ENCODE results near the gene VIPR2.

The VIPR2 gene

GRCh38 chr7:159144758-159145489 lies at the start of gene VIPR2:
Gene VIPR2 (minus strand): TSS chr7:159144867. CDS start chr7:159144771, 96 bp downstream.
- H3K27ac ChIP-seq: no peak within 1 kb of the TSS
- no peaks in the 10 kb centered on the region for H4K20me1 ChIP-seq (ENCODE audit: insufficient read depth)
- no peak within 1 kb of the TSS for H3K4me3 ChIP-seq (IDR thresholded peaks at IDR 0.05; ENCODE audit: insufficient read depth, low read depth, low read length)
- no peak within 1 kb of the TSS for H2AFZ ChIP-seq (ENCODE audit: low read depth)
- no peak for TF ChIP-seq CTCF (conservative IDR thresholded peaks at IDR 0.05; ENCODE audit: low read depth, low read length)
- no peaks in the 10 kb centered on the region for H3K4me1 ChIP-seq (ENCODE audit: low read depth, poor library complexity, severe bottlenecking)
- no peak within 1 kb of the TSS for H3K4me2 ChIP-seq
- H3K9ac ChIP-seq: no peak within 1 kb of the TSS
- H3K36me3 ChIP-seq (ENCODE audit: insufficient read depth): no peaks in the 10 kb centered on the region
- H3K27me3 ChIP-seq (ENCODE audit: insufficient read depth, low read depth): no peaks in the 10 kb centered on the region
- H3K79me2 ChIP-seq (ENCODE audit: insufficient read depth, low read depth): no peaks in the 10 kb centered on the region

- Histone ChIP-seq H3K36me3 (ENCODE audit: insufficient read depth) (no peaks in the 10 kb centered on the region), H3K27me3 (ENCODE audit: insufficient read depth, low read depth) (no peaks in the 10 kb centered on the region), H4K20me1 (ENCODE audit: insufficient read depth) (no peaks in the 10 kb centered on the region), H3K27ac (no peak overlapping the region), H2AFZ (ENCODE audit: low read depth) (no peak overlapping the region; the same call in 1 of the 2 replicates), H3K79me2 (ENCODE audit: insufficient read depth, low read depth) (no peaks in the 10 kb centered on the region), H3K4me3 (IDR thresholded peaks at IDR 0.05; ENCODE audit: insufficient read depth, low read depth, low read length) (no peak overlapping the region), H3K4me1 (ENCODE audit: low read depth, poor library complexity, severe bottlenecking) (peaks cover 17% of the 10 kb centered on the region), H3K9ac (no peak overlapping the region), H3K4me2 (no peak overlapping the region)
- no peak for TF ChIP-seq CTCF (conservative IDR thresholded peaks at IDR 0.05; ENCODE audit: low read depth, low read length)
These were observed 49.0 kb upstream of the VIPR2 start for GRCh38 chr7:159193543-159194090.

GRCh38 chr7:159192725-159193453 lies 48.2 kb upstream of the VIPR2 start:
- no peak overlapping the region for H3K4me2 ChIP-seq
- TF ChIP-seq CTCF (conservative IDR thresholded peaks at IDR 0.05; ENCODE audit: low read depth, low read length): no peak
- H3K4me1 ChIP-seq (ENCODE audit: low read depth, poor library complexity, severe bottlenecking): peaks cover 17% of the 10 kb centered on the region
- H2AFZ ChIP-seq (ENCODE audit: low read depth): no peak overlapping the region; the same call in 1 of the 2 replicates
- H4K20me1 ChIP-seq (ENCODE audit: insufficient read depth): no peaks in the 10 kb centered on the region
- no peak overlapping the region for H3K4me3 ChIP-seq (IDR thresholded peaks at IDR 0.05; ENCODE audit: insufficient read depth, low read depth, low read length)
- H3K27ac ChIP-seq: no peak overlapping the region
- no peaks in the 10 kb centered on the region for H3K79me2 ChIP-seq (ENCODE audit: insufficient read depth, low read depth)
- H3K27me3 ChIP-seq (ENCODE audit: insufficient read depth, low read depth): no peaks in the 10 kb centered on the region
- H3K9ac ChIP-seq: no peak overlapping the region
- H3K36me3 ChIP-seq (ENCODE audit: insufficient read depth): no peaks in the 10 kb centered on the region

- Histone ChIP-seq H3K4me1 (ENCODE audit: low read depth, poor library complexity, severe bottlenecking) (peaks cover 17% of the 10 kb centered on the region), H3K4me3 (IDR thresholded peaks at IDR 0.05; ENCODE audit: insufficient read depth, low read depth, low read length) (no peak overlapping the region), H3K36me3 (ENCODE audit: insufficient read depth) (no peaks in the 10 kb centered on the region), H3K4me2 (no peak overlapping the region), H3K9ac (no peak overlapping the region), H4K20me1 (ENCODE audit: insufficient read depth) (no peaks in the 10 kb centered on the region), H3K27me3 (ENCODE audit: insufficient read depth, low read depth) (no peaks in the 10 kb centered on the region), H2AFZ (ENCODE audit: low read depth) (no peak overlapping the region), H3K27ac (no peak overlapping the region), H3K79me2 (ENCODE audit: insufficient read depth, low read depth) (no peaks in the 10 kb centered on the region)
- no peak for TF ChIP-seq CTCF (conservative IDR thresholded peaks at IDR 0.05; ENCODE audit: low read depth, low read length)
These were observed 47.3 kb upstream of the VIPR2 start for GRCh38 chr7:159192013-159192412.

All from KMS-11 (cell line).